Stimulated activated naive B cell treated with anti-CD40 and anti-IgM and Interleukin-4, amounts not matched to agents 10 μg/mL and 1 μg/mL and 100 μg/mL, for 72 hours (primary cell): ENCODE results near the gene DNAAF5.

Experiments
- ATAC-seq, 2 donors: fragments of 150-1000 bp; cut with Tn5 transposase; replicated peaks; 2 replicates each; pipeline ENCODE4 v1.10.0; 2021; ENCODE audit warnings: moderate library complexity in 1 of 2
- DNase-seq: peaks from one replicate; pipeline ENCODE4 v3.0.0; 2021
- H3K27ac Mint-ChIP-seq: one replicate; pipeline ENCODE4 v1.8.0; 2022; ENCODE audit warnings: mild to moderate bottlenecking, mixed read lengths
- H3K27me3 Mint-ChIP-seq, 2 donors: one replicate each; pipeline ENCODE4 v1.8.0; 2022; ENCODE audit warnings: mixed read lengths in 2 of 2
- H3K36me3 Mint-ChIP-seq, 2 donors: one replicate each; pipeline ENCODE4 v1.8.0; 2022; ENCODE audit warnings: mixed read lengths in 2 of 2, mild to moderate bottlenecking in 1 of 2
- H3K4me1 Mint-ChIP-seq, 2 donors: one replicate each; pipeline ENCODE4 v1.8.0; 2022; ENCODE audit warnings: mixed read lengths in 2 of 2, mild to moderate bottlenecking in 1 of 2
- H3K4me3 Mint-ChIP-seq, 2 donors: one replicate each; pipeline ENCODE4 v1.8.0; 2022; ENCODE audit warnings: mild to moderate bottlenecking in 2 of 2, mixed read lengths in 2 of 2, moderate library complexity in 1 of 2
- H3K9me3 Mint-ChIP-seq, 2 donors: one replicate each; pipeline ENCODE4 v1.8.0; 2022; ENCODE audit warnings: mixed read lengths in 2 of 2, mild to moderate bottlenecking in 1 of 2

The DNAAF5 gene

GRCh38 chr7:778271-778967 lies 51.9 kb downstream of the DNAAF5 start:
- Mint-ChIP-seq H3K27me3 (no peaks in the 10 kb centered on the region), H3K4me3 (no peak overlapping the region), H3K36me3 (peaks cover 49 to 59% of the 10 kb centered on the region in 2 donors), H3K9me3 (no peaks in the 10 kb centered on the region), H3K27ac (no peak overlapping the region), H3K4me1 (no peaks in the 10 kb centered on the region)
- DNase-seq (no peak), ATAC-seq (no peak)

GRCh38 chr7:778968-779451 lies 52.5 kb downstream of the DNAAF5 start:
- Mint-ChIP-seq H3K27ac (no peak overlapping the region), H3K9me3 (no peaks in the 10 kb centered on the region), H3K4me1 (no peaks in the 10 kb centered on the region), H3K36me3 (peaks cover 53 to 59% of the 10 kb centered on the region in 2 donors), H3K27me3 (no peaks in the 10 kb centered on the region), H3K4me3 (no peak overlapping the region)
- DNase-seq: no peak
- ATAC-seq: no peak

GRCh38 chr7:779480-779879 lies 53.0 kb downstream of the DNAAF5 start:
- Mint-ChIP-seq H3K4me3 (no peak overlapping the region), H3K9me3 (no peaks in the 10 kb centered on the region), H3K36me3 (peaks cover 56 to 61% of the 10 kb centered on the region in 2 donors), H3K27ac (no peak overlapping the region), H3K4me1 (no peaks in the 10 kb centered on the region), H3K27me3 (no peaks in the 10 kb centered on the region)
- DNase-seq (no peak), ATAC-seq (no peak)

GRCh38 chr7:780081-780480 lies 53.6 kb downstream of the DNAAF5 start:
- no peak overlapping the region for H3K4me3 Mint-ChIP-seq
- no peaks in the 10 kb centered on the region for H3K9me3 Mint-ChIP-seq
- ATAC-seq (no peak), DNase-seq (no peak)
- no peaks in the 10 kb centered on the region for H3K27me3 Mint-ChIP-seq
- no peak overlapping the region for H3K27ac Mint-ChIP-seq
- H3K36me3 Mint-ChIP-seq: peaks cover 62 to 67% of the 10 kb centered on the region in 2 donors
- no peaks in the 10 kb centered on the region for H3K4me1 Mint-ChIP-seq

- Mint-ChIP-seq H3K36me3 (peaks cover 63 to 66% of the 10 kb centered on the region in 2 donors), H3K9me3 (no peaks in the 10 kb centered on the region), H3K4me1 (no peaks in the 10 kb centered on the region), H3K27ac (no peak overlapping the region), H3K27me3 (no peaks in the 10 kb centered on the region), H3K4me3 (no peak overlapping the region)
- no peak for DNase-seq
- ATAC-seq: no peak
Measured at GRCh38 chr7:780516-780915, 54.0 kb downstream of the DNAAF5 start.

- DNase-seq (no peak), ATAC-seq (no peak)
- peaks cover 0 to 1% of the 10 kb centered on the region in 2 donors for H3K4me1 Mint-ChIP-seq
- H3K4me3 Mint-ChIP-seq: no peak overlapping the region
- H3K27ac Mint-ChIP-seq: no peak overlapping the region
- no peaks in the 10 kb centered on the region for H3K9me3 Mint-ChIP-seq
- H3K27me3 Mint-ChIP-seq: no peaks in the 10 kb centered on the region
- peaks cover 58 to 64% of the 10 kb centered on the region in 2 donors for H3K36me3 Mint-ChIP-seq
Measured at GRCh38 chr7:781186-781849, 54.8 kb downstream of the DNAAF5 start.

GRCh38 chr7:781936-782529 lies 55.5 kb downstream of the DNAAF5 start:
- Mint-ChIP-seq H3K9me3 (no peaks in the 10 kb centered on the region), H3K4me3 (no peak overlapping the region), H3K4me1 (peaks cover 2 to 5% of the 10 kb centered on the region in 2 donors), H3K27ac (no peak overlapping the region), H3K36me3 (peaks cover 56 to 62% of the 10 kb centered on the region in 2 donors), H3K27me3 (no peaks in the 10 kb centered on the region)
- DNase-seq (no peak), ATAC-seq (no peak)

GRCh38 chr7:782718-783449 lies 56.4 kb downstream of the DNAAF5 start:
- peaks cover 2 to 5% of the 10 kb centered on the region in 2 donors for H3K4me1 Mint-ChIP-seq
- ATAC-seq (no peak), DNase-seq (no peak)
- H3K9me3 Mint-ChIP-seq: no peaks in the 10 kb centered on the region
- H3K27ac Mint-ChIP-seq: no peak overlapping the region
- no peak overlapping the region for H3K4me3 Mint-ChIP-seq
- H3K36me3 Mint-ChIP-seq: peaks cover 50 to 59% of the 10 kb centered on the region in 2 donors
- no peaks in the 10 kb centered on the region for H3K27me3 Mint-ChIP-seq

GRCh38 chr7:783556-784490 lies 57.3 kb downstream of the DNAAF5 start:
- Mint-ChIP-seq H3K4me1 (peaks cover 2 to 5% of the 10 kb centered on the region in 2 donors), H3K4me3 (no peak overlapping the region), H3K27ac (peak overlapping the region; percentile 47), H3K9me3 (no peaks in the 10 kb centered on the region), H3K27me3 (no peaks in the 10 kb centered on the region), H3K36me3 (peaks cover 52 to 68% of the 10 kb centered on the region in 2 donors)
- ATAC-seq (no peak), DNase-seq (no peak)

GRCh38 chr7:784971-785370 lies 58.5 kb downstream of the DNAAF5 start:
- DNase-seq (no peak), ATAC-seq (no peak)
- Mint-ChIP-seq H3K9me3 (peaks cover 0 to 4% of the 10 kb centered on the region in 2 donors), H3K4me1 (peaks cover 2 to 5% of the 10 kb centered on the region in 2 donors), H3K27ac (no peak overlapping the region), H3K36me3 (peaks cover 54 to 73% of the 10 kb centered on the region in 2 donors), H3K27me3 (no peaks in the 10 kb centered on the region), H3K4me3 (no peak overlapping the region)

GRCh38 chr7:785416-785815 lies 58.9 kb downstream of the DNAAF5 start:
- Mint-ChIP-seq H3K27me3 (no peaks in the 10 kb centered on the region), H3K36me3 (peaks cover 55 to 75% of the 10 kb centered on the region in 2 donors), H3K4me1 (peaks cover 2 to 5% of the 10 kb centered on the region in 2 donors), H3K27ac (no peak overlapping the region), H3K9me3 (peaks cover 0 to 4% of the 10 kb centered on the region in 2 donors), H3K4me3 (no peak overlapping the region)
- no peak for DNase-seq
- ATAC-seq: no peak

GRCh38 chr7:786472-787255 lies 60.2 kb downstream of the DNAAF5 start:
- H3K4me3 Mint-ChIP-seq: no peak overlapping the region
- H3K27ac Mint-ChIP-seq: no peak overlapping the region
- no peaks in the 10 kb centered on the region for H3K27me3 Mint-ChIP-seq
- H3K36me3 Mint-ChIP-seq: peaks cover 52 to 70% of the 10 kb centered on the region in 2 donors
- DNase-seq (peak; percentile 45), ATAC-seq (peak; percentile 80 to 81)
- H3K9me3 Mint-ChIP-seq: peaks cover 0 to 4% of the 10 kb centered on the region in 2 donors
- peaks cover 2 to 5% of the 10 kb centered on the region in 2 donors for H3K4me1 Mint-ChIP-seq
